GM18508 (cell line): ENCODE data around the gene PRR33.
"Not testable (repeated sequence)": the region's sequence is repeated elsewhere in the genome, so short reads cannot be mapped to it uniquely, and the experiment has no call there.

Experiments used
- ATAC-seq: cut with Tn5 transposase; IDR thresholded peaks from one replicate; pipeline ENCODE4 v1.9.1; 2021; ENCODE audit warnings: moderate number of reproducible peaks; ENCODE audit not compliant: insufficient read depth, unreplicated experiment

PRR33 gene

DNA sequence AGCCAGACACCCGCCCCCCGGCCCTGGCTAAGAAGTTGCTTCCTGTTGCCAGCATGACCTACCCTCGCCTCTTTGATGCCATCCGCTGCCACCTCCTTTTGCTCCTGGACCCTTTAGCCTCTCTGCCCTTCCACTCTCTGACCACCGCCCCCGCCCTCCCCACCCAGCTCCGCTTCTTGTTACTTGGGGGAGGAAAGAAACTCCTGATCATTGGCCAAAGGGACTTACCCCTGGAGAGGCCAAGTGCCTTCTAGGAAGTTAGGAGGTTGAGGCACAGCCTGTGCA lies at the start of gene PRR33:
Gene PRR33 (minus strand): TSS at position 65 of the 285 bp plus-strand sequence. CDS start 1,311 bp downstream, outside the sequence.
- ATAC-seq = no peak

DNA sequence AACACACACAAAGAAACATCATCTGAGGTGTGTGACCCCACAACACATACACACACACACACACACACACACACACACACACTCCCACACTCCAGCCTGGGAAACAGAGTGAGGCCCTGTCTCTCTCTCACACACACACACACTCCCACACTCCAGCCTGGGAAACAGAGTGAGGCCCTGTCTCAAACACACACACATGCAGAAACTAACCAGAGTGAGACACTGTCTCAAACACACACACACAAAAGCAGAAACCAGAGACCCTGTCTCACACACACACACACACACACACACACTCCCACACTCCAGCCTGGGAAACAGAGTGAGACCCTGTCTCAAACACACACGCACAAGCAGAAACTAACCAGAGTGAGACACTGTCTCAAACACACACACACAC lies 48.1 kb upstream of the PRR33 start:
- ATAC-seq = not testable (repeated sequence)

- no peak for ATAC-seq
Observed at GRCh38 chr11:1939006-1939625, 47.4 kb upstream of the PRR33 start.

DNA sequence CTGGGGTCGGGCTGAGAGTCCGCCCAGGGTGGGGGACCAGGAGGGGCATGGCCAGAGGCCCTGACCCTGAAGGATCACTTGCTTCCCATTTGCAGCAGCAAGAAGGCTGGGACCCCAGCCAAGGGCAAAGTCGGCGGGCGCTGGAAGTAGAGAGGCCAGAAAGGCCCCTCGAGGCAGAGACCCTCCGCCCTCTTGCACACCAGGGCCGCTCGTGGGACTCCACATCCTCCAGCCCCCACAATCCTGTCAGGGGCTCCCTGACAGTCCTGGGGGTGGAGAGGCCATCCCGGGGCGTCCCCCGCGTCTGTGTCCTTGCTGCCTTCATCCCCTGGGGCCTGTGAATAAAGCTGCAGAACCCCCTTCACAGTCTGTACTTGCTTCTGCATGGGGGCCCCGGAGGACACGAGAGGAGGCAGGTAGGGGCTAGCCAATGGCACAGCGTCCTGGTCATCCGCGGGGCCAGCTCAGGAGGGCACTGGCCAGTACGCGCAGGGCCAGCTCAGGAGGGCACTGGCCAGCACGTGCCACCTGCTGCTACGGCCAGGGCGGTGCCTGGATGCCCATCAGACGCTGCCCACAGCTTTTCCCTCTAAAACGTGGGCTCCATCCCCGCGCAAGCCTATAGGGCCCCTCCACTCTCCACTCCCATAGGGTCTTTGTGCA lies 46.8 kb upstream of the PRR33 start:
- no peak for ATAC-seq

DNA sequence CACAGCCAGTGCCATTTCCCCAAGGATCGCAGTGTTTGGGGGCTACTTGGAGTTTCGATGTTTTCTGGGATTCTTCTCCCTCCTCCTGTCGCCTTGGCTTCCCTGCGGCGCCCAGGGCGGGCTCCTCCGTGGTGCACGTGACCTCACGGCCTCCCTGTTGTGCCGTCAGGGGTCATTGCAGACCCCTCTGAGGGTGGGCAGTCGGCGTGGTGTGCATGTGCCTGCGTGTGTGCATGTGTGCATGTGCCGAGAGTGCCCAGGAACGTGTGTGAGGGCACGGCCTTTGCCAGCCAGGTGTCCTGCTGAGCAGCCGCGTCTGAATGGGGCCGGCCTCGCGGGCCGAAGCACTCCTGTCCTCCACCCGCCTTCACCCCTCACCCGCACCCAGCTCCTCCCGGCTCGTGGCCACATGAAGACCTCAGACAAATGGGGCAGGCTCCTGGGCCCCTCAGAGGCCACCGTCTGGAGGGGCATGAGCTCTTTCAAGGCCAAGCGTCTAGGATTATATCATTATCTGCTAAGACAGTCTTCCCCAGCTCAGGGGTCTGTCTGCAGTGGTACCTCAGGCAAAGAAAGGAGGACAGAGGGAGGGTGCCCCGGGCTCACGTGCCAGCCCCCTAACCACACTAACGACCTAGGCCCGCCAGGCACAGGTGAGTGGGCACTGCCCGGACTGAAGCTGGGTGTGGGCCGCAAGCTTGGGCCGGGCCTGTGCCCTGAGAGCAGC lies 46.1 kb upstream of the PRR33 start:
- no peak for ATAC-seq

DNA sequence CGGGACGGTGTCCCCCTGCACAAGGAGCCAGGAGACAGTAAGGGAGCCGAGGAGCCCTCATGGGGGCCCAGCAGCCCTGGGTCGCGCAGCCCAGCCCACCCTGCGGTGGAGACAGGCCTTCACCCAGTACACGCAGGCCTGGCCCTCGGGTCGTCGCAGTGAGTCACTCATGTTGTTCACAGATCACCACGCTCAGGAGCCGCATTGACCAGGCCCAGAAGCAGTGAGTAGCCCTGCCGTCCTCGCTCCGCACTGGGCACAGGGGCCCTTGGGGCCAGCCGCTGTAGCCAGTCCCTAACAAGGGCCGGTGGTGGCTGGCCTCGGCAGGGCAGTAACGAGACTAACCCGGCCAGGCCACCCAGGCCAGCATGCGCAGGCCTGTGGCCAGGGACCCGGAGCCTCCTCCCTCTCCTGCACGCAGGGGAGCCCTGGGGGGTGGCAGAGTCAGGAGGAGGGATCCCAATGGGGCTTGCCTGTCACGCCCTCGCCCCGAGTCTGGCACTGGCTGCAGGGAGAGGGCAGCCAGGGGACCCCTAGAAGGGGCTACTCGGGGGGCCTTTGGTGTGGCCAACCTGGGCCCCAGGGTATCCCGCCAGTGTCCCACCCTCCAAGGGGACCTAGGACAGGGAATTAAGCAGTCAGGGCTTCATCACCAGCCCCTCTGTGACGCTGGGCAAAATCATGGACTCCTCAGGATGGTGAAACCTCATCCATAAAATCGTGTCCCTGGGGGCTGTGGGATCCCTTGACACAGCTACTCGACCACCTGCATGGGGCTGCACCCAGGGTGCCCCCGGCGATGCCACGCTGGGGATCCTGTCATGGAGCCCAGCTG lies 45.3 kb upstream of the PRR33 start:
- ATAC-seq = no peak

GRCh38 chr11:1936072-1936780 lies 44.5 kb upstream of the PRR33 start:
- ATAC-seq = no peak

DNA sequence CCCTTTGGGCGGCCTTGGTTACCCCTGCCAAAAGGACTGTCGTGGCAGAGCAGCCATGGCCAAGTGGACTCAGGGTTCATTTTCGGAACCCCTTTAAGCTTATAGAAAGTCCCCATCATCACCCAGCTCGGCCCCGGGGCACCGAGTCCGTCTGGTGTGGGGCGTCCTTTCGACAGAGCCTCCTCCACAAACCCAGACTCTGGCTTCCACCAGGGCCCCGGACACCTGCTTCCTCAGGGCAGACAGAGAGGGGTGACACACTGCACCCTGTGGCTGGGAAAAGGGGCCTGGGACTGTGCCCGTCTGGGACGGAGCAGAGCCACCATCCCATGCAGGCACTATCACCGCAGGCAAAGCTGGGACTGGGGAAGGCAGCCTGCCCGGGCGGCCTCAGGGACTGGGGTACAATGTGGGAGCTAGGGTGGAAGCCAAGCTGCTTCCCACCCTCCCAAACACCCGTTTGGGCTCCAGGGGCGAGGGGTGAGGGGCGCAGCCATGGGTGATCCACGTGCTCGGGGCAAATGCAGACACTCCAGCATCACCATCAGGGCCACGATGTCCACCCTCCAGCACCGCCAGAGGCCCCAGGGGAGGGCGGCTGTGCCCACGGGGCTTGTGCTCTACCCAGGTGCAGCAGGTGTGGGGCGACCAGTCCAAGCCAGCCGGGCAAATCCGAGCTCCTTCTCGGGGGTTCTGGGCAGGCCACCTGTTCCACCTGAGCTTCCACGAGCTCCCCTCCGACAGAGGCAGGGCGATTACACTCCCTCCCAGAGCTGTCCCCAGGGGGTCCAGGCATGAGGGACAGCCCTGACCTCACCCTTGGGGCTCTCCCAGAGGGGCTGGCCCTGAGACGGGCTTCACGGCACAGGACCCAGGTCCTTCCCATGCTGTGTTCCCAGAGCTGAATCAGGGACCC lies 43.7 kb upstream of the PRR33 start:
- no peak for ATAC-seq

- no peak for ATAC-seq
Observed at GRCh38 chr11:1934335-1935155, 42.9 kb upstream of the PRR33 start.

GRCh38 chr11:1933416-1934334 lies 42.0 kb upstream of the PRR33 start:
- no peak for ATAC-seq

- ATAC-seq = no peak
Observed at GRCh38 chr11:1932681-1933080, 41.0 kb upstream of the PRR33 start.

GRCh38 chr11:1932105-1932480 lies 40.4 kb upstream of the PRR33 start:
- ATAC-seq = no peak

- no peak for ATAC-seq
Observed at GRCh38 chr11:1931341-1932104, 39.8 kb upstream of the PRR33 start.

DNA sequence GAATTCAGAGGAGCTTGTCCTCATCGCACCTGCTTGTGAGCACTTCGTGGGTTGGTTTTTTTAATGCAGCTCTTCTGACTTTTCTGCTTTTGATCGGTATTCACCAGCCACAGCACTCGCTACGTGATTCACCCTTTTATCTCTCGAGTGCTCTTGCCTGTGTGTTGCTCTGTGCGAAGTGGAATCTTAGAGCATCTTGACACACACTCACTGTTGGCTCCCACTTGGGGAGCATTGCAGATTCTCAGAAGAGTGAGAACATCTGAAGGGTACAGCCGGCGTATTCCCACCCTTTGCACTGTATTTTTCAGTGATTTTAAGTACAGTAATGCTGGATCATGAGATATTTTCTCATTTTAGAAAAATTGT lies 38.8 kb upstream of the PRR33 start:
- ATAC-seq = no peak

DNA sequence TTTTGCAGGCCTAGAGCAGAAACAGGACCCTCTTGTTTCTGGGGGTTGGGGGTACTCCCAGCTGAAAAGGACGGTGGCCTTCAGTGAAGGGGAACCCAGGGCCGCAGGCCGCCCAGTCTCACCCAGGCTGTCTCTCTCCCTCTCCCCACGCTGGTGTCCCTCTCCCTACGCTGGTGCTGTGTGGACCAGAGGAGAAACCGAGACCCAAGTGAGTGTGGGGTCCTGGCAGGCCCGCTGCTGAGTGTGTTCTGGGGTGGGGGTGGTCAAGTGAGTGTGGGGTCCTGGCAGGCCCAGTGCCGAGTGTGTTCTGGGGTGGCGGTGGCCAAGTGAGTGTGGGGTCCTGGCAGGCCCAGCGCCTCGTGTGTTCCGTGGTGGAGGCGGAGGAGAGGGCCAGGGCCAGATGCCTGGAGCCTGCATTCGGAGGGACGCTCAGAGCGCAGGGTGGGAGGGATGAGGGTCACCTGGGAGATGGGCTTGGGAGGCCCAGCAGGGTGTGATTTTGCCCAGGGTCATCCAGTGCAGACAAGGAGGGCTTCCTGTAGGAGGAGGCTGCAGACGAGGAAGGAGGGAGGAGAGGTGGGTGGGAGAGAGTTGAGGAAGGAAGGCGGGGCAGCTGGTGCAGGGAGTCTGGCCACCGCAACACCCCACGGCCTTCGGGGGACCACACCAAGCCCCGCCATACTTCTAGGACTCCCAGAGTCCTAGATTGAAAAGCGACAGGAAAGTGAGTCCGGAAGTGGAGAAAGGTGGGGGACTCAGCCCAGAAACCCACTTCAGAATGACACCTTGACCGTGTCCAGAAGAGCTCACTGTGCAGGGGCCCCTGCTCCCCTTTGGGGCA lies 38.1 kb upstream of the PRR33 start:
- no peak for ATAC-seq
